Measurements from ENCODE around the gene TRPC4AP. TPM values are rescaled to one million over a fixed set of nuclear protein-coding genes. Genes with fewer than 3 reads are reported as not detected.

Gene TRPC4AP
- total and polyA plus RNA-seq, 2 of the 8 experiments (the other 6 are each of a cell fraction or from before 2014, with no cell fraction given) = 73.1 to 74.8 TPM

- Histone ChIP-seq H2AFZ (ENCODE audit: low read length) (no peak overlapping the region), H2BK12ac (ENCODE audit: low read depth, low read length) (no peak overlapping the region), H2BK5ac (ENCODE audit: low read depth, low read length) (no peak overlapping the region), H4K5ac (ENCODE audit: insufficient read length, low read depth, low read length) (no peak overlapping the region), H3K9ac (replicated peaks in 1 of 4; ENCODE audit: extremely low read depth in 1 of 4, low read depth in 3 of 4, low read length in 3 of 4) (no peak overlapping the region; a peak in 1 of 7 replicates), H3K36me3 (ENCODE audit: control insufficient read depth in 2 of 4, insufficient read depth in 4 of 4, low read length in 3 of 4) (peaks cover 25 to 88% (median 64%) of the 10 kb centered on the region in 4 experiments), H3K4ac (replicated peaks; ENCODE audit: insufficient read length, low read depth, low read length) (no peak overlapping the region), H3K79me2 (ENCODE audit: control insufficient read depth in 1 of 2, insufficient read depth in 2 of 2, low read length in 2 of 2) (no peaks in the 10 kb centered on the region), H2AK5ac (ENCODE audit: low read depth, low read length) (no peak overlapping the region), H2BK20ac (ENCODE audit: low read length) (no peak overlapping the region), H3K4me3 (ENCODE audit: extremely low read depth in 1 of 4, insufficient read depth in 2 of 4, low read depth in 3 of 4, low read length in 4 of 4) (no peak overlapping the region), H3K27me3 (replicated peaks in 1 of 4; ENCODE audit: control insufficient read depth in 3 of 4, extremely low read depth in 1 of 4, insufficient read depth in 3 of 4, low read length in 3 of 4) (no peaks in the 10 kb centered on the region), H3K9me3 (ENCODE audit: insufficient read depth in 2 of 2, low read depth in 1 of 2, low read length in 1 of 2) (no peaks in the 10 kb centered on the region), H3K23me2 (ENCODE audit: low read depth, low read length) (no peaks in the 10 kb centered on the region), H3K14ac (ENCODE audit: insufficient read length) (no peak overlapping the region), H3K56ac (replicated peaks; ENCODE audit: insufficient read length, low read depth, low read length) (no peak overlapping the region), H4K8ac (ENCODE audit: extremely low read depth, insufficient read depth, low read length) (peak overlapping the region; percentile 35; the same call in 1 of the 2 replicates), H2BK15ac (ENCODE audit: low read length) (no peak overlapping the region), H3K79me1 (ENCODE audit: low read depth, low read length) (no peaks in the 10 kb centered on the region; the same call in 1 of the 2 replicates), H4K20me1 (replicated peaks in 1 of 2; ENCODE audit: control insufficient read depth in 1 of 2, insufficient read depth in 2 of 2, low read length in 2 of 2) (peaks cover 0 to 10% of the 10 kb centered on the region in 2 experiments), H3K27ac (ENCODE audit: low read depth, low read length) (no peak overlapping the region), H4K91ac (replicated peaks; ENCODE audit: insufficient read length, low read length) (no peak overlapping the region), H2BK120ac (replicated peaks; ENCODE audit: low read depth, low read length) (no peak overlapping the region), H3K18ac (ENCODE audit: extremely low read depth, low read length) (no peak overlapping the region), H3K23ac (ENCODE audit: insufficient read length) (no peak overlapping the region), H3K4me1 (replicated peaks in 1 of 4; ENCODE audit: control insufficient read depth in 3 of 4, insufficient read depth in 4 of 4, low read length in 3 of 4) (0 out of 7 replicates have a peak, but pooled peaks cover 0 to 2% (median 0%) of the 10 kb centered on the region in 4 experiments), H3K4me2 (ENCODE audit: insufficient read depth in 1 of 2, low read depth in 2 of 2, low read length in 2 of 2) (no peak overlapping the region)
- DNase-seq (ENCODE audit: low read depth in 1 of 2, low spot score in 2 of 2) = no peak
- no peak for FAIRE-seq
- TF ChIP-seq CBX8 (IDR thresholded peaks at IDR 0.05; ENCODE audit: borderline replicate concordance, low read depth, low read length) = no peak
- WGBS, 2 experiments (ENCODE audit: extremely low coverage in 1 of 2, insufficient coverage in 1 of 2, insufficient read length in 1 of 2, insufficient replicate concordance in 2 of 2, low coverage in 1 of 2, low lambda C conversion rate in 2 of 2, missing lambda C conversion rate in 1 of 2) = 92% methylated on average over 14 of the region's 14 CpGs; no CpG with 5 or more reads in 1 of the 2 experiments
- POLR2A ChIA-PET (ENCODE audit: partially characterized antibody) = no interaction called here
- CTCF ChIA-PET (ENCODE audit: partially characterized antibody) = interaction anchor here (9.9 kb wide), 1 partner anchor 7 kb away, joined by 44 read pairs; no protein-coding TSS in a partner anchor
These were observed 83.9 kb downstream of the TRPC4AP start for GRCh38 chr20:35008411-35009342.

Data from H1 (cell line).